H4 (cell line): Measurements from ENCODE around the gene FOXN3. TPM values are rescaled to one million over a fixed set of nuclear protein-coding genes. Genes with fewer than 3 reads are reported as not detected.
"Not testable (repeated sequence)": the region's sequence is repeated elsewhere in the genome, so short reads cannot be mapped to it uniquely, and the experiment has no call there.

Experiments used
- DNase-seq: peaks from one replicate; pipeline ENCODE4 v3.0.0-alpha.2; 2015; ENCODE audit warnings: low spot score
- total RNA-seq: library from RNA; depleted of rRNA; stranded (reverse); fragments of >200 nt; shearing (Covaris generic); gene quantifications from 2 replicates; pipeline ENCODE4 v1.2.3, GENCODE V29; 2014

Gene FOXN3
- total RNA-seq, 1 experiment from 2014 or later, result 12.2 TPM

GRCh38 chr14:89131004-89131750 is 285.9 kb downstream of the FOXN3 start:
- DNase-seq, result no peak

- no peak for DNase-seq
These were observed 287.5 kb downstream of the FOXN3 start for GRCh38 chr14:89129570-89129969.

GRCh38 chr14:89128311-89129026 is 288.6 kb downstream of the FOXN3 start:
- no peak for DNase-seq

- no peak for DNase-seq
These were observed 290.6 kb downstream of the FOXN3 start for GRCh38 chr14:89126461-89126860.

GRCh38 chr14:89125216-89125615 is 291.8 kb downstream of the FOXN3 start:
- no peak for DNase-seq

GRCh38 chr14:89123851-89124250 is 293.2 kb downstream of the FOXN3 start:
- no peak for DNase-seq

- DNase-seq, result no peak
These were observed 293.8 kb downstream of the FOXN3 start for GRCh38 chr14:89123215-89123614.

- DNase-seq, result no peak
These were observed 294.9 kb downstream of the FOXN3 start for GRCh38 chr14:89121968-89122620.

GRCh38 chr14:89117012-89117411 is 300.0 kb downstream of the FOXN3 start:
- no peak for DNase-seq

GRCh38 chr14:89114109-89114508 is 302.9 kb downstream of the FOXN3 start:
- DNase-seq, result no peak

GRCh38 chr14:89112720-89113119 is 304.3 kb downstream of the FOXN3 start:
- no peak for DNase-seq

GRCh38 chr14:89111766-89112543 is 305.1 kb downstream of the FOXN3 start:
- DNase-seq, result not testable (repeated sequence)

- DNase-seq, result not testable (repeated sequence)
These were observed 305.8 kb downstream of the FOXN3 start for GRCh38 chr14:89111232-89111631.

- no peak for DNase-seq
These were observed 306.9 kb downstream of the FOXN3 start for GRCh38 chr14:89110110-89110509.

GRCh38 chr14:89108608-89109007 is 308.4 kb downstream of the FOXN3 start:
- no peak for DNase-seq

GRCh38 chr14:89107626-89108025 is 309.4 kb downstream of the FOXN3 start:
- no peak for DNase-seq
